ENCODE data around the gene TMEFF2.

DNA sequence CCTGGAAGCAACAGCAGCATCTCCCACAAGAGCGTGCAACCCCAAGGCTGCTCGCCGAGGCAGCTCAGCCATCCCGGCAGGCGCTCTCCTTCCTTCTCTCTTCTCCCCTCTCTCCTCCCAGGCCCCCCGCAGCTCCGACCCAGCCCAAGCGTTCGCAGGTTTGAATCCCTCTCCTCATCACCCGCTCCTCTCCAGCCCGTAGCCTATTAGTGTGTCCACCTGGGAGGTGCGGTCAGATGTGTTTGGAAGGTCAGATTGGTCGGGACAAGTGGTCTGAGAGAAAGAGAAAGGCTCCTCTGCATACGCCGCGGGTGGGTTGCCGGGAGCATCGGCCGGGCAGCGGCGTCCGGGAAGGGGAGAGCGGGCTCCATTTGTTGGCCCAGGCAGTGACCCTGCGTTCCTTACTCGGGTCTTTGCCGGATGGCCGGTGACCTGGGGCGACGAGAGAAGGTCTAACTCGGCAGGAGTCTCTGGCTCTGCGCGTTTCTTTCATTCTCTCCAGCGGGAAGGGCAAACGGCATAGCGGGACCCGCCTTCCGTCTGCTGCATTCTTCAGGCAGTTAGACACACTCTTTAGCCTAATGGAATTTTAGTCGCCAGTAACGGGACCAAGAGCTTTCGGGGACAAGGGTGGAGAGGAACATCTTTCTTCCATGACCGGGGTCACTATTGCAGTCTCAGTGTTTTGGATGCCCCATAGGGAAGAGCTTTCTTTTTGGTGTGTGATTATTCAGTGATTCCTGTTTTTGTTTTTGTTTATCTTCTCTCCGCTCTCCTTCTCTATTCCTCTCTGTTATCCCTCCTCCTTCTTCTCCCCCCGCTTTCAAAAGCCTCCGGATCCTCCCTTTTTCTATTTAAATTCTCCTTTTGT is 1.1 kb upstream of the TMEFF2 start:
- TF ChIP-seq CTCF (IDR thresholded peaks at IDR 0.05; ENCODE audit: insufficient read depth, low read depth, low read length) = no peak
- TF ChIP-seq EZH2 (IDR thresholded peaks at IDR 0.05; ENCODE audit: insufficient read depth, low read length) = no peak
